PC-9 (cell line): ENCODE measurements around the gene PLEKHA7. TPM values are rescaled to one million over a fixed set of nuclear protein-coding genes. Genes with fewer than 3 reads are reported as not detected.

Experiments used
- BruUV-seq: library from RNA; stranded (reverse); fragments of 400-500 nt; replicated peaks from 2 replicates; lab custom pipeline; 2021; lab: Mats Ljungman, UMichigan
- CTCF ChIA-PET: fragments of 300-600 bp; sonication (Branson Sonifier 250); formaldehyde crosslinking; loops from one replicate; lab custom pipeline; 2022; ENCODE audit warnings: antibody characterized with exemption; lab: Charles Lee
- POLR2A ChIA-PET: fragments of 300-600 bp; sonication (Branson Sonifier 250); formaldehyde crosslinking; loops from one replicate; lab custom pipeline; 2022; ENCODE audit warnings: antibody characterized with exemption; ENCODE audit not compliant: unreplicated experiment; lab: Charles Lee
- DNase-seq, 2 experiments: peaks; one replicate each; pipeline versions ENCODE4 v3.0.0 to v3.0.0-alpha.2; 2015 to 2022; ENCODE audit warnings: mixed read lengths in 1 of 2
- H2AFZ ChIP-seq: fragments of 200-600 bp; sonication (generic); 2 replicates; pipeline ENCODE4 v1.8.1; 2017; ENCODE audit warnings: antibody characterized with exemption
- H3F3A ChIP-seq: fragments of 200-600 bp; sonication (generic); 2 replicates; pipeline ENCODE4 v1.8.1; 2017; ENCODE audit warnings: antibody characterized with exemption, mild to moderate bottlenecking, low read depth; ENCODE audit not compliant: insufficient read depth
- H3K27ac ChIP-seq: fragments of 200-600 bp; sonication (generic); 2 replicates; pipeline ENCODE4 v1.6.1; 2016; ENCODE audit warnings: mixed run types
- H3K27me3 ChIP-seq: fragments of 200-600 bp; sonication (generic); 2 replicates; pipeline ENCODE4 v1.6.1; 2016; ENCODE audit warnings: low read depth, mixed run types; ENCODE audit not compliant: insufficient read depth
- H3K36me3 ChIP-seq: fragments of 200-600 bp; sonication (generic); 2 replicates; pipeline ENCODE4 v1.6.1; 2016; ENCODE audit warnings: low read depth, mixed run types
- H3K4me1 ChIP-seq: fragments of 200-600 bp; sonication (generic); replicated peaks from 2 replicates; pipeline ENCODE4 v1.6.1; 2016; ENCODE audit warnings: mixed run types; ENCODE audit not compliant: insufficient read depth
- H3K4me2 ChIP-seq: fragments of 200-600 bp; sonication (generic); 2 replicates; pipeline ENCODE4 v1.6.1; 2017; ENCODE audit warnings: mixed run types
- H3K4me3 ChIP-seq: fragments of 200-600 bp; sonication (generic); 2 replicates; pipeline ENCODE4 v1.6.1; 2016; ENCODE audit warnings: mixed run types
- H3K79me2 ChIP-seq: fragments of 200-600 bp; sonication (generic); 2 replicates; pipeline ENCODE4 v1.6.1; 2017; ENCODE audit warnings: low read depth, mixed run types
- H3K9me2 ChIP-seq: fragments of 200-600 bp; sonication (generic); 2 replicates; pipeline ENCODE4 v1.8.1; 2017; ENCODE audit warnings: mild to moderate bottlenecking; ENCODE audit not compliant: insufficient read depth
- H3K9me3 ChIP-seq: fragments of 200-600 bp; sonication (generic); 2 replicates; pipeline ENCODE4 v1.8.1; 2016; ENCODE audit warnings: low read depth; ENCODE audit not compliant: insufficient read depth
- H4K20me1 ChIP-seq: fragments of 200-600 bp; sonication (generic); 2 replicates; pipeline ENCODE4 v1.8.1; 2017; ENCODE audit not compliant: insufficient read depth
- CTCF ChIP-seq: fragments of 200-600 bp; sonication (generic); conservative IDR thresholded peaks from 2 replicates; pipeline ENCODE4 v1.6.1; 2017; ENCODE audit warnings: mixed run types, antibody characterized with exemption, mild to moderate bottlenecking, moderate library complexity
- EZH2 ChIP-seq: fragments of 200-600 bp; sonication (generic); IDR thresholded peaks from 2 replicates; pipeline ENCODE4 v1.8.0; 2017; ENCODE audit warnings: antibody characterized with exemption, low read depth
- intact Hi-C: fragments of 100-400 bp; cut with micrococcal nuclease; formaldehyde crosslinking; loops from one replicate; pipeline ENCODE4 v1.10.0; 2022; ENCODE audit not compliant: unreplicated experiment
- total RNA-seq: library from RNA; stranded (reverse); gene quantifications from 2 replicates; pipeline ENCODE4 v1.2.3, GENCODE V29; 2021

The PLEKHA7 gene
- total RNA-seq, 1 experiment from 2014 or later = 26.9 TPM

DNA sequence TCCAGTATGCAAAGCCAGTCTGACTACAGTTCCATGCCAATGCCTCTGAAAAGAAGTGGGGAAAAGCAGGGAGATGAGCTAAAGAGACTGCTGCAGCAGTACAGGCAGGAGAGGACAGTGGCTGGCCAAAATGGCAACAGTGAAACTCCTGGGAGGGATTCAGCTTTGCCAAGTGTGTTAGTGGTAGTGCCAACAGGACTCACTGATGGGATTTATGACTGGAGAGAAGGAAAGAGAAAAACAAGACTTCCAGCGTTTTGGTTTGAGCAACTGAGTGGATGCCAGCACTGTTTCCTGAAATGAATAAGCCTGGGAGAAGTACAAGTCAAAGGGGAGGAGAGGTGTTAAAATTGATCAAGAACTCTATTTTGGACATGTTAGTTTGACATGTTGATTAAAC is 80.9 kb downstream of the PLEKHA7 start:
- Histone ChIP-seq H3K4me3 (no peak overlapping the region), H3K79me2 (peaks cover 23% of the 10 kb centered on the region), H3K27me3 (no peaks in the 10 kb centered on the region), H3K9me2 (no peaks in the 10 kb centered on the region), H3K9me3 (no peaks in the 10 kb centered on the region), H3F3A (0 out of 2 replicates have a peak, but pooled peaks cover 3% of the 10 kb centered on the region), H3K4me2 (no peak overlapping the region), H3K4me1 (no peaks in the 10 kb centered on the region), H3K36me3 (no peaks in the 10 kb centered on the region), H3K27ac (no peak overlapping the region), H2AFZ (no peak overlapping the region), H4K20me1 (no peaks in the 10 kb centered on the region)
- ChIA-PET CTCF (no interaction called here), POLR2A (no interaction called here)
- BruUV-seq = no TSS peak
- intact Hi-C loops = no loop called here
- DNase-seq = no peak
- TF ChIP-seq EZH2 (no peak), CTCF (no peak)

- BruUV-seq = no TSS peak
- Histone ChIP-seq H3K36me3 (no peaks in the 10 kb centered on the region), H3K27ac (no peak overlapping the region), H3K79me2 (peaks cover 34% of the 10 kb centered on the region), H3K4me3 (no peak overlapping the region), H3K4me1 (peaks cover 34% of the 10 kb centered on the region), H3K4me2 (no peak overlapping the region), H3K9me3 (no peaks in the 10 kb centered on the region), H3F3A (peaks cover 22% of the 10 kb centered on the region; the same call in 1 of the 2 replicates), H2AFZ (no peak overlapping the region), H3K27me3 (no peaks in the 10 kb centered on the region), H4K20me1 (peaks cover 4% of the 10 kb centered on the region), H3K9me2 (no peaks in the 10 kb centered on the region)
- ChIA-PET POLR2A (no interaction called here), CTCF (no interaction called here)
- intact Hi-C loops = no loop called here
- TF ChIP-seq EZH2 = no peak
- TF ChIP-seq CTCF = no peak
- DNase-seq = no peak
Observed at GRCh38 chr11:16928044-16928443, 86.2 kb downstream of the PLEKHA7 start.

DNA sequence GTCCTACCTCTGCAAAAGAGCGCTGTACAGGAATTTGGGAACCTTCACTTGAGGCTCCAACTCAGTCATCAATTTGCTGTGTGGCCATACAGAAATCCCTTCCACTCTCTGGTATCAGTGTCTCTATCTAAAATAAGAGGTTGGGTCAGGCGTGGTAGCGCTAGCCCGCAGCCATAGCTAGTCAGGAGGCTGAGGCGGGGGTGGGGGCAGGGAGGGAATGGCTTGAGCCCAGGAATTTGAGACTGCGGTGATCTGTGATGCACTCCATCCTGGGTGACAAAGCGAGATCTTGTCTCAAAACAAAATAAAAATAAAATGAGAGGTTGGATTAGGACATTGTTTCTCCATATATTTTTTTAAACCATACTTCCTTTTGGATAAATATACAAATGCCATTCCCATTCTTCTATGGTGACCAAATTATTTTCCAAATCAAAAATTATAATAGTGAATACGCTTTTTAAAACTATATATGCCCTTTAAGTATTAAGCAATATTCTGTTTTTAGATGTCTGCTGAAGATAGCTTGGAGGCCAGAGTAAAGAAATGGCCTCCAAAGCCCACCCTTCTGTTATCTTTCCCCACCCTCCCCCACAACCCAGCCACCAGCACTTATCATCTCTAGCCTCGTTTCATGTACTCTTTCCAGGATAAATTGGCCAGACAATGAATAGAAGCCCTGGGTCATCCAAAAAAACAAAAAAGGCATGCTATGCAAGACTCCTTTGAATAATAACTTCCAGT is 87.2 kb downstream of the PLEKHA7 start:
- no peak for TF ChIP-seq EZH2
- TF ChIP-seq CTCF = no peak
- no peaks in the 10 kb centered on the region for H3K9me2 ChIP-seq
- no peak overlapping the region for H2AFZ ChIP-seq
- H3K27ac ChIP-seq = no peak overlapping the region
- BruUV-seq = no TSS peak
- POLR2A ChIA-PET = no interaction called here
- no peaks in the 10 kb centered on the region for H3K9me3 ChIP-seq
- H4K20me1 ChIP-seq = peaks cover 4% of the 10 kb centered on the region
- H3K27me3 ChIP-seq = no peaks in the 10 kb centered on the region
- no peak for DNase-seq
- H3K36me3 ChIP-seq = no peaks in the 10 kb centered on the region
- peaks cover 44% of the 10 kb centered on the region for H3K4me1 ChIP-seq
- no peak overlapping the region; the same call in 1 of the 2 replicates for H3K4me2 ChIP-seq
- intact Hi-C loops = no loop called here
- CTCF ChIA-PET = no interaction called here
- H3K4me3 ChIP-seq = no peak overlapping the region
- H3K79me2 ChIP-seq = peaks cover 43% of the 10 kb centered on the region
- H3F3A ChIP-seq = peaks cover 22% of the 10 kb centered on the region; the same call in 1 of the 2 replicates
